ENCODE data around the gene RTP3. TPM values are rescaled to one million over a fixed set of nuclear protein-coding genes. Genes with fewer than 3 reads are reported as not detected.

RTP3 gene
- total RNA-seq, 1 experiment from 2014 or later = not detected

DNA sequence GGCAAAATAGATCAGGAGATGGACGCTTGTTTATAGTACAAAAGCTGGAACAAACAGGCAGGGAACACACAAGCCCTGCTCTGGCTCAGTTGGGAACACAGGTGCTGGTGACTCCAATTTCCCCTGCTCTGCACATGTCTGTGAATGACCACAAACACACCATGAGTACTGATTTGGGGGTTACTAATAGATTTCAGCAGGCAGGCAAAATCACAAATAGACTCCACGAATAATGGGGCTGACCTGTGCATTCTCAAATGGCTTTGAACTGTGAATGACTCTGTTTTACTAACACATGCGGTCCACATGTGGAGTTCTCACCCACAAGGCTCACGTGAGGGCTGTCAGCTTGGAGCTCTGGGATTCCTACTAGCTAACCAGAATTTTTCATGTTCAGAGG is 3.9 kb downstream of the RTP3 start:
- H3K4me3 ChIP-seq (replicated peaks in 1 of 2; ENCODE audit: low read depth in 1 of 2, low read length in 2 of 2) = no peak overlapping the region
- no peak for ATAC-seq
- RAD21 ChIA-PET (ENCODE audit: low non-redundant PET in 1 of 2, low total read pairs in 2 of 2, uncharacterized antibody in 2 of 2, unreplicated experiment in 2 of 2) = no interaction called here
- H3K79me2 ChIP-seq (ENCODE audit: insufficient read depth, low read length) = no peaks in the 10 kb centered on the region
- no peaks in the 10 kb centered on the region for H4K20me1 ChIP-seq (ENCODE audit: insufficient read depth)
- H3K27me3 ChIP-seq (ENCODE audit: insufficient read depth, low read length) = no peaks in the 10 kb centered on the region
- no peaks in the 10 kb centered on the region for H3K36me3 ChIP-seq (ENCODE audit: control insufficient read depth in 1 of 2, insufficient read depth in 2 of 2, low read length in 2 of 2)
- intact Hi-C loops (cut with micrococcal nuclease) = no loop called here
- H2AFZ ChIP-seq (ENCODE audit: low read depth, low read length, poor library complexity, severe bottlenecking) = no peak overlapping the region
- no peak overlapping the region for H3K9ac ChIP-seq (ENCODE audit: low read length)
- H3K9me2 ChIP-seq (ENCODE audit: insufficient read depth) = no peaks in the 10 kb centered on the region
- no peaks in the 10 kb centered on the region for H3K9me3 ChIP-seq (ENCODE audit: control insufficient read depth in 1 of 2, insufficient read depth in 1 of 2, low read depth in 1 of 2, low read length in 2 of 2)
- no peaks in the 10 kb centered on the region for H3K4me1 ChIP-seq (ENCODE audit: control insufficient read depth in 1 of 2, insufficient read depth in 2 of 2, low read length in 2 of 2)
- CTCF ChIA-PET = interaction anchor here (1.0 kb wide), 1 partner anchor 13 kb away, joined by 3 read pairs; no protein-coding TSS in a partner anchor
- POLR2A ChIA-PET = no interaction called here
- no peak overlapping the region for H3K4me2 ChIP-seq (ENCODE audit: low read length)
- no TSS peak for BruUV-seq (replicated peaks)
- TF ChIP-seq EZH2 (IDR thresholded peaks at IDR 0.05) (no peak), ELF1 (IDR thresholded peaks at IDR 0.05; ENCODE audit: borderline replicate concordance, low read depth) (no peak), CBX3 (IDR thresholded peaks at IDR 0.05; ENCODE audit: low read depth) (no peak), ZNF274 (IDR thresholded peaks at IDR 0.05; ENCODE audit: low read depth, low read length) (no peak), CEBPB (IDR thresholded peaks at IDR 0.05; ENCODE audit: low read depth) (no peak), TCF7L2 (IDR thresholded peaks at IDR 0.05; ENCODE audit: borderline replicate concordance, extremely low read depth, insufficient read depth, insufficient read length) (no peak), POLR2A (IDR thresholded peaks at IDR 0.05; ENCODE audit: borderline replicate concordance, extremely low read depth, insufficient read depth, insufficient read length) (no peak), EZH2phosphoT487 (IDR thresholded peaks at IDR 0.05; ENCODE audit: borderline replicate concordance) (no peak), RAD21 (IDR thresholded peaks at IDR 0.05; ENCODE audit: low read depth) (no peak), FOSL1 (IDR thresholded peaks at IDR 0.05; ENCODE audit: low read depth) (no peak), JUND (IDR thresholded peaks at IDR 0.05) (no peak)
- TF ChIP-seq, protein P1, sequence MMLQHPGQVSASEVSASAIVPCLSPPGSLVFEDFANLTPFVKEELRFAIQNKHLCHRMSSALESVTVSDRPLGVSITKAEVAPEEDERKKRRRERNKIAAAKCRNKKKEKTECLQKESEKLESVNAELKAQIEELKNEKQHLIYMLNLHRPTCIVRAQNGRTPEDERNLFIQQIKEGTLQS (IDR thresholded peaks at IDR 0.05) = no peak
- TF ChIP-seq, protein P2, sequence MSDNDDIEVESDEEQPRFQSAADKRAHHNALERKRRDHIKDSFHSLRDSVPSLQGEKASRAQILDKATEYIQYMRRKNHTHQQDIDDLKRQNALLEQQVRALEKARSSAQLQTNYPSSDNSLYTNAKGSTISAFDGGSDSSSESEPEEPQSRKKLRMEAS (IDR thresholded peaks at IDR 0.05) = no peak
- TF ChIP-seq, protein P3, sequence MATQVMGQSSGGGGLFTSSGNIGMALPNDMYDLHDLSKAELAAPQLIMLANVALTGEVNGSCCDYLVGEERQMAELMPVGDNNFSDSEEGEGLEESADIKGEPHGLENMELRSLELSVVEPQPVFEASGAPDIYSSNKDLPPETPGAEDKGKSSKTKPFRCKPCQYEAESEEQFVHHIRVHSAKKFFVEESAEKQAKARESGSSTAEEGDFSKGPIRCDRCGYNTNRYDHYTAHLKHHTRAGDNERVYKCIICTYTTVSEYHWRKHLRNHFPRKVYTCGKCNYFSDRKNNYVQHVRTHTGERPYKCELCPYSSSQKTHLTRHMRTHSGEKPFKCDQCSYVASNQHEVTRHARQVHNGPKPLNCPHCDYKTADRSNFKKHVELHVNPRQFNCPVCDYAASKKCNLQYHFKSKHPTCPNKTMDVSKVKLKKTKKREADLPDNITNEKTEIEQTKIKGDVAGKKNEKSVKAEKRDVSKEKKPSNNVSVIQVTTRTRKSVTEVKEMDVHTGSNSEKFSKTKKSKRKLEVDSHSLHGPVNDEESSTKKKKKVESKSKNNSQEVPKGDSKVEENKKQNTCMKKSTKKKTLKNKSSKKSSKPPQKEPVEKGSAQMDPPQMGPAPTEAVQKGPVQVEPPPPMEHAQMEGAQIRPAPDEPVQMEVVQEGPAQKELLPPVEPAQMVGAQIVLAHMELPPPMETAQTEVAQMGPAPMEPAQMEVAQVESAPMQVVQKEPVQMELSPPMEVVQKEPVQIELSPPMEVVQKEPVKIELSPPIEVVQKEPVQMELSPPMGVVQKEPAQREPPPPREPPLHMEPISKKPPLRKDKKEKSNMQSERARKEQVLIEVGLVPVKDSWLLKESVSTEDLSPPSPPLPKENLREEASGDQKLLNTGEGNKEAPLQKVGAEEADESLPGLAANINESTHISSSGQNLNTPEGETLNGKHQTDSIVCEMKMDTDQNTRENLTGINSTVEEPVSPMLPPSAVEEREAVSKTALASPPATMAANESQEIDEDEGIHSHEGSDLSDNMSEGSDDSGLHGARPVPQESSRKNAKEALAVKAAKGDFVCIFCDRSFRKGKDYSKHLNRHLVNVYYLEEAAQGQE (IDR thresholded peaks at IDR 0.05; ENCODE audit: low read depth) = no peak
- TF ChIP-seq, protein P4, sequence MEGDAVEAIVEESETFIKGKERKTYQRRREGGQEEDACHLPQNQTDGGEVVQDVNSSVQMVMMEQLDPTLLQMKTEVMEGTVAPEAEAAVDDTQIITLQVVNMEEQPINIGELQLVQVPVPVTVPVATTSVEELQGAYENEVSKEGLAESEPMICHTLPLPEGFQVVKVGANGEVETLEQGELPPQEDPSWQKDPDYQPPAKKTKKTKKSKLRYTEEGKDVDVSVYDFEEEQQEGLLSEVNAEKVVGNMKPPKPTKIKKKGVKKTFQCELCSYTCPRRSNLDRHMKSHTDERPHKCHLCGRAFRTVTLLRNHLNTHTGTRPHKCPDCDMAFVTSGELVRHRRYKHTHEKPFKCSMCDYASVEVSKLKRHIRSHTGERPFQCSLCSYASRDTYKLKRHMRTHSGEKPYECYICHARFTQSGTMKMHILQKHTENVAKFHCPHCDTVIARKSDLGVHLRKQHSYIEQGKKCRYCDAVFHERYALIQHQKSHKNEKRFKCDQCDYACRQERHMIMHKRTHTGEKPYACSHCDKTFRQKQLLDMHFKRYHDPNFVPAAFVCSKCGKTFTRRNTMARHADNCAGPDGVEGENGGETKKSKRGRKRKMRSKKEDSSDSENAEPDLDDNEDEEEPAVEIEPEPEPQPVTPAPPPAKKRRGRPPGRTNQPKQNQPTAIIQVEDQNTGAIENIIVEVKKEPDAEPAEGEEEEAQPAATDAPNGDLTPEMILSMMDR (IDR thresholded peaks at IDR 0.05 in 2 of 3, conservative IDR thresholded peaks at IDR 0.05 in 1 of 3; ENCODE audit: borderline replicate concordance in 1 of 3, insufficient read depth in 1 of 3, low read depth in 2 of 3, low read length in 2 of 3) = no peak
- no peak overlapping the region for H3K27ac ChIP-seq (ENCODE audit: low read depth, low read length)
- DNase-seq (ENCODE audit: low read depth, low spot score) = no peak
